ENCODE data around the gene SEMA4C.

Gene SEMA4C, protein sequence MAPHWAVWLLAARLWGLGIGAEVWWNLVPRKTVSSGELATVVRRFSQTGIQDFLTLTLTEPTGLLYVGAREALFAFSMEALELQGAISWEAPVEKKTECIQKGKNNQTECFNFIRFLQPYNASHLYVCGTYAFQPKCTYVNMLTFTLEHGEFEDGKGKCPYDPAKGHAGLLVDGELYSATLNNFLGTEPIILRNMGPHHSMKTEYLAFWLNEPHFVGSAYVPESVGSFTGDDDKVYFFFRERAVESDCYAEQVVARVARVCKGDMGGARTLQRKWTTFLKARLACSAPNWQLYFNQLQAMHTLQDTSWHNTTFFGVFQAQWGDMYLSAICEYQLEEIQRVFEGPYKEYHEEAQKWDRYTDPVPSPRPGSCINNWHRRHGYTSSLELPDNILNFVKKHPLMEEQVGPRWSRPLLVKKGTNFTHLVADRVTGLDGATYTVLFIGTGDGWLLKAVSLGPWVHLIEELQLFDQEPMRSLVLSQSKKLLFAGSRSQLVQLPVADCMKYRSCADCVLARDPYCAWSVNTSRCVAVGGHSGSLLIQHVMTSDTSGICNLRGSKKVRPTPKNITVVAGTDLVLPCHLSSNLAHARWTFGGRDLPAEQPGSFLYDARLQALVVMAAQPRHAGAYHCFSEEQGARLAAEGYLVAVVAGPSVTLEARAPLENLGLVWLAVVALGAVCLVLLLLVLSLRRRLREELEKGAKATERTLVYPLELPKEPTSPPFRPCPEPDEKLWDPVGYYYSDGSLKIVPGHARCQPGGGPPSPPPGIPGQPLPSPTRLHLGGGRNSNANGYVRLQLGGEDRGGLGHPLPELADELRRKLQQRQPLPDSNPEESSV

DNA sequence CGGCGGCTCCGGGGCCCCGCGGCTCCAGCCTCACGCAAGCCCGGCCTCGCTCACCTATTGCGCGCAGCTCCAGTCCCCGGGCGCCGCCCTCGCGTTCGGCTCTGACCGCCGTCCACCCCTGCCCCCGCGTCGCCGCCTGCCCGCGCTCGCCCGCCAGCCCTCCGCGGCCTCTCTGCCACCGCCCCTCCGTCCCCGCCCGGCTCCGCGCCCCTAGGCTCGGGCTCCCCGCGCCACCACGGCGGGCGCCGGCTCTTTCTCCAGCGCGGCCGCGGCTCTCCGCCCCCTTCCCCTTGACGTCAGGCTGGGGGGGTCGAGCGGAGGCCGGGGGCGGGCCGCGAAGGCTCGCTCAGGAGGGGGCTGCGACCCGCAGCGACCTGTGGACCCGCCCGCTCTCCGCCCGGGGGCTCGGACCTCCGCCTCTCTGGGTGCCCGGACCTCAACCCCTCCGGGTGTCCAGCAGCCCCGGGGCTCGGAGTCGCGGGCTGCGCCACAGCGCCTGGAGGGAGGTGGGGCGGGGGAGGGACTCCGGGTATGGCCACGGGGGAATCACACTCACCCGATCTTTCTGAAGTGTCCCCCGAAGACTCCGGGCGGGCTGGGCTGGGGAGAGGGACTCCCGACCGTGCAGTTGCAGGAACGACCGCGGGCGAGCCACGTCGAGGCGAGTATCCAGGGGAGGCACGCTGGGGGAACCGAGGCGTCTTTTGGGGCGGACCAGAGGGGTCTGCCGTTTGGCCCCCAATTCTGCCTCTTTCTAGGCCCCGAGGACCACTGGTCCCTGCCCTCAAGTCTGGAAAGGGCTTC, at the start of gene SEMA4C:
Gene SEMA4C (minus strand): TSS at position 259 of the 804 bp plus-strand sequence. CDS start 2,194 bp downstream, outside the sequence.
- no peak for DNase-seq (ENCODE audit: low spot score)

DNA sequence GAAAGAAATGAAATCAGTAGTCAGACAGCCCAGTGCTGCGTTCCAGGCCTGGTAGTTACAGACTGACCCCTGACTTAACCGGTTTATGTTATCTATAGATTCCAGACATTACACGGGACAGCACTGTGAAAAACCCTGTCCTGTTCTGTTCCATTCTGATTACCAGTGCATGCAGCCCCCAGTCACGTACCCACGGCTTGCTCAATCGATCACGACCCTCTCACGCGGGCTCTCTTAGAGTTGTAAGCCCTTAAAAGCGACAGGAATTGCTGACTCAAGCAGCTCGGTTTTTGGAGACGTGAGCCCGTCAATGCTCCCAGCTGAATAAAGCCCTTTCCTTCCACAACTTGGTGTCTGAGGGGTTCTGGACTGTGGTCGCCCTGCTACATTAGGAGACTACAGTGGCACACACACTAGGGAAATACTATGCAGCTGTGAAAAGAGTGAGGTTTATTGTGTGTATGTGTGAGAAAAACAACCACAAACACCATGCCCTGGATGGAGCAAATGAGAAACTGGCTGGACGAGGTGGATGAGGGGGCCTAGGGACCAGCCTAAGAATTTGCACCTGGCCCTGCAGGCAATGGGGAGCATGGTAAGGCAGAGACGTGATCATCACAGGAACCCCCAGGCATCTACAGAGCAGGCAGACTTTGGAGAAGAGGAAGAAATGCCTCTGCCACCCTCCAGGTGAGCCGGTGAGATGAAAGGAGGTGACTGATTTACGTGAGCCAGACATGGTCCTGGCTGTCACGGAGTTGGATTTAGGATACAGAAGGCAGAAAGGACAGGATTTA, 49.1 kb upstream of the SEMA4C start:
- DNase-seq (ENCODE audit: low spot score) = no peak

DNA sequence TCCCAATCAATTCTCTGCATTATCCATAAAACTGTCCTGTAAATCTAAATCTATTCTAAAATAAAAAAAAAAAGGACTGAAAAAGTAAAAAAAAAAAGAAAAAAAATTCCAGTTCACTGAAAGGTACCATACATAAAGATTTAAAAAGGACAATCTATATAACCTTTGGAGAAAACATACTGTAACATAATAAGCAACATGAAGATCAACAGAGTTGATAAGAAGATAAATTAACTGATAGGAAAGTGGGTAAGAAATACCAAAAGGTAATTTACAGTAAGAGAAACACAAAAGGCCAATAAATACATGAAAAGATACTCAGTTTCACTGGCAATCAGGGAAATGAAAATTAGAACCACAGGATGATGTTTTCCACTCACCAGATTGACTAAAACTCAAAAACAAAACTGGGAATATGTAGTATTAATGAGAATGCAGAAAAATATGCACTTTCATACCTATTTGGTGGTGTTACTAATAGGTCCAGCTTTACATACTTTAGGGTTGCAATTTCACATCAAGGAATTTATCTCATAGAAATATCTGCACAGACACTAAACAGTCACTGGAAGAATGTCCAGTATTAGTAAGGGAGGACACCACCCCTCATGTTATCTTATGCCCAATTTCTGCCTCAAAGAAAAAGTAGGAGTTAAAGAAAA, 48.3 kb upstream of the SEMA4C start:
- DNase-seq (ENCODE audit: low spot score) = no peak

DNA sequence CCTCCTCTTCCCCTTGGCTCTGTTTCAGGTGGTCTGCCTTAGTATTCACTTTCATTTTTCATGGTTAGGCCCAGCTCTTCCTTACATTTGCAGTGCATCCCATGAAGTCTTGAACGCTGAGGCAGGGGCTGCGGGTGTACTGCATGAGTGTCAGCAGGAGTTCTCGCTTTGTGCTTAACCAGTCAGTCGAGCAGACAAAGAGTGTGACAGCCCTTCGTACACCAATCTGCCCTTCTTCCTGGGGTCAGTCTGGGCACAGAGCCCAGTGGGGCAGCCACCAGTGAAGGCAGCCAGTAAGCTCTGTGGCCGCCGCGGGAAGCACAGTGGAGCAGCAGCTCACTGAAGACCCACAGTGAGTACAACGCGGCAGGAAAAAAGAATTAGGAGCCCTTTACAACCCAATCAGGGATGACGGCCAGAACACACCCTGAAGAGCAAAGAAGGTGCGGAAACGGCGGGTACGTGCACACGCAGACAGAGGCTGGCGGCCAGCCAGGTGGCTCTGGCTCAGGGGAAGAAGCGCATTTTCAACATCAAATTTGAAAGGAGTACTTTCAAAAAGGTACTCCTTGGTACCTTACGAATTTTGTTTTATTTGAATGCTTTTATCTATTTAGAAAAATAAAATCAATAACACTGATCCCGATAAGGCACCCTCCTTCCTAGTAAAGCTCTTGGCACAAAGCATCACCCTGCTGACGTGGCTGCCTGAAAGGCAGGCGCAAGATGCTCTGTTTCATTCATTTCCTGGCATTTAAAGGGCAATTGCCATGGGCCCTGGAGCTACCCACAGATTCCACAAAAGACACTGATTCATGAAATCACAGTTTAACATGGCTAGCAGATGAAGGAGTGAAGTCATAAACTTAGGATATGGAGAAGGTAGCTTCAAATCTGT, 47.0 kb upstream of the SEMA4C start:
- DNase-seq (ENCODE audit: low spot score) = no peak

DNA sequence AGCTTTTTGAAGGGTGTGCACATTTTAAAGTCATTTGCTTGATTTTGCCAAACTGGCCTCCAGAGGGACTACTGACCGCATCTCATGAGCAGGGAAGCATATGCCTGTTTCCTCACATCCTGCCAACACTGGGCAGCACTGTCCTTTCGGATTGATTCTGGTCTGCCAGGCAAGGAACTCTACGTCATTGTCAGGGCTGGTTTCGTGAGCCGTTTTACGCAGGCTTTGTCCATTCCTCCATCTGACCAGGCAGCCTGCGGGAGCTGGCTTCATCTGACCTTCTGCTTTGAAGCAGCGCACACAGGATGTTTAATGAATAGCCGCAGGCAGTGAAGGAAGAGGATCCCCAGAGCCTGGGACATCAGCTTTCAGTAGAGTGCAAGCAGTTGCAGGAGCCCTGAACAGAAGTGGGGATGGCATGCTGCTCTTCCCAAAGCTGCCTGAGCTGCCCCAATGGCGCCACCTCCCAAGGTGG, 46.3 kb upstream of the SEMA4C start:
- DNase-seq (ENCODE audit: low spot score) = no peak

DNA sequence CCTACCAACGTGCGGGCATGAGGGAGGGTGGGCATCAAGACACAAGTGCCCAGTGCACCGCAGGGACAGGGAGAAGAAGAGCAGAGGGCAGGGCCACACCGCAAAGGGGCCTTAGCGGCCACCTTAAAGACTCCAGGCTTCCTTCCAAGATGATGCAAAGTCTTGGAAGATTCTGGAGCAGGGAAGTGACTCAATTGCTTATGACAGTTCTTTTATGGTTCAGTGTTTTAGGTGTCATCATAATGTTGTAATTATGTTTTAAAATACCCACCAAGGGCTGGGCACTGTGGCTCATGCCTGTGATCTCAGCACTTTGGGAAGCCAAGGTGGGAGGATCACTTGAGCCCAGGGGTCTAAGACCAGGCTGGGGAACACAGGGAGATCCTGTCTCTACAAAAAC, 44.5 kb upstream of the SEMA4C start:
- no peak for DNase-seq (ENCODE audit: low spot score)

DNA sequence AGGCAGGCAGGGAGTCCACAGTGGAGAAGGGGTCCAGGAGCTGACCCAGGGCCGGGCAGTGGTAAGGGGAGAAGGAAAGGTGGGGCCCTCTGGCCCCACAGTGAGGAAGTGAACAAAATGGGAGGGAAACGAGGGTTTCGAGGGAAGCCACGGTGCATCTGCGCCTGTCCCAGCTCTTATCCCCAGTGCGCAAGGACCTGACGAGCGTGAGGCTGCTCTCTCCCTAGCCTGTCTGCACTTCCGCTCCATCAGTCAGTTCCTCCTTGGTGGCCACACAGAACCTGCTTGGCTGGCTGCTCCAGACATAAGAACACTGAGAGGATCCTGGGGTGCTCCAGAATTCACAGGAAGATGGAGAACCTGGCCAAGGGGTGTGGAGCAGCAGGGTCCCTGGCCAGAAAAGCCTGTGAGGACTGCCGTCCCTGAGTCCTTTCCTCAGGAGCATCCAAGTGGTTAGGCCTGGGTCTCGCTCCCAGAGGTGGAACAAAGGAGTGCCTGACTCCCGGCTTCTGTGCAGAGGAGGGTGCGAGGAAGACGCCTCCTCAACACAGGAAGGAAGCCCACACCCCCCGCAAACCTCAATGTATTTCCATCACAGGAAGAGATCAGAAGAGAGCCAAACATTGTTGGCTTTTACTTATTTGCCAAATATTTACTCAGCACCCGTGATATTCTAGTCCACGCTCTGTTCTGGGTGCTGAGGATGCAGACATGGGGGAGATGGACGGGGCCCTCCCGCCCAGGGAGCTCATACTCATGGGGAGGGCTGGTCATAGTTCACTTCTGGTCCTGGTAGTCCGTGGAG, 43.7 kb upstream of the SEMA4C start:
- no peak for DNase-seq (ENCODE audit: low spot score)

DNA sequence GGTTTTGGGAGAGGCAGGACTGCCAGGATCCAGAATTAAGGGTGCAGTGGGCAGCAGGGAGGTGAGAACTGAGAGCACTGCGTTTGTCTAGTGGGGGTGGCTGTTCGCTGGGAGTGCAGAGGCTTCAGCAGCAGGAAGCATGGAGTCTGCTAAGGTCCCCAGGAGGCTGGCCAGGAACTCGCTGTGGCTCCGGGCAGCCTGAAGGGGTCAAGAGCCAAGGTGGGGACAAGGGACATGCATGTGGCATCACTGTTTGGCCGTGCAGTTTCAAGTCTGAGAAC, 43.2 kb upstream of the SEMA4C start:
- DNase-seq (ENCODE audit: low spot score) = no peak

DNA sequence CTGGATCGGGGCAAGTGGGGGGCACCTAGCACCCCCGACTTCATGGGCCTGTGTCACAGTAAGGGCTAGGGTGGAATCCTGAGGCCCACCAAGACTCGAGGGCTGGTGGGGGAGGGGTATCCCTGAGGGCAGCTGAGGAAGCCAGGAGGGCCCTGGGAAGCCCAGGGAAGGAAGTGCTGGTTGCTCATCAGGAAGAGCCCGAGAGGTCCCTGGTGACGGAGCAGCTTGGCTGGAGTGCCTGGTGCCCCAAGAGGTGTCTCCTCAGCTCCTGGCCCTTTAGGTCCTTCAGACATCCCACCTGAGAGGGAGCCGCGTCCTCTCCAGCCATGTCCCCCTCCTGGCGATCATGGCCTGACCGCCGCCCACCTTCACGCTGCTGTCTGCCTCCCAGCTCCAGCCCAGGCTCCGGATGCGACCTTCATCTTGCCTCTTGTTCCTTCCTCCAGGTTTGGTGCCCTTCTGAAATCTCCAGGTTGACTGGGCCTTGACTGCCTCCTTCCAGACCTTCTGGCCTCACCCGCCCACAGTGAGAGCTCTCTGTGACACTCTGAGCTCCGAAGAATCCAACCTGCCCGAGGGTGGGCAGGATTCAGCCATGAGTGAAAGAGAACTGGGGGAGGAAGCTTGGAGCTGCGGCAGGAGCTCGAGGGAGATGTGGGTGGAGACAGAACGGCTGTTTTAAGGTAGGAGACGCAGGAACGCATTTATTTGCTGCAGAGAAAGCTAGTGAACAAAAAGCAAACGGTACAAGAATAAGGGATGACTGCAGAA, 42.7 kb upstream of the SEMA4C start:
- no peak for DNase-seq (ENCODE audit: low spot score)

DNA sequence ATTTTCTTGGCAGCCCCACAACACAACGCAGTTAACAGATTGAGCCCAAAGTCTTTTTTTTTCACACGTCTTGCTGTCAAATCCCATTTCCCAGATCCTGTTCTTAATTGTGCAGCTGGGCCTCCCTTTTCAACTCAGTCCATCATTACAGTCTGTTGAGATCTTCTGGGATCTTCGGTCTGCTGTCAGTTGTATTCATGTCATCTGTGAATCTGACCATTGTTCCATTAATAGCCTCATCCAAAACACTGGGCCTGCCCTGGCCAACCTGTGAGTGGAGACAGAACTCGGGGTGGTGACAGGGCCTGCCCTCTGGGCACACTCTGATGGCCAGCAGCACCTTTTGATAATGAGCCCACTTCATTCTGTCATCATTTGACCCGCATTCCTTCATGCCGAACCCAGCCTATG, 39.7 kb upstream of the SEMA4C start:
- no peak for DNase-seq (ENCODE audit: low spot score)

DNA sequence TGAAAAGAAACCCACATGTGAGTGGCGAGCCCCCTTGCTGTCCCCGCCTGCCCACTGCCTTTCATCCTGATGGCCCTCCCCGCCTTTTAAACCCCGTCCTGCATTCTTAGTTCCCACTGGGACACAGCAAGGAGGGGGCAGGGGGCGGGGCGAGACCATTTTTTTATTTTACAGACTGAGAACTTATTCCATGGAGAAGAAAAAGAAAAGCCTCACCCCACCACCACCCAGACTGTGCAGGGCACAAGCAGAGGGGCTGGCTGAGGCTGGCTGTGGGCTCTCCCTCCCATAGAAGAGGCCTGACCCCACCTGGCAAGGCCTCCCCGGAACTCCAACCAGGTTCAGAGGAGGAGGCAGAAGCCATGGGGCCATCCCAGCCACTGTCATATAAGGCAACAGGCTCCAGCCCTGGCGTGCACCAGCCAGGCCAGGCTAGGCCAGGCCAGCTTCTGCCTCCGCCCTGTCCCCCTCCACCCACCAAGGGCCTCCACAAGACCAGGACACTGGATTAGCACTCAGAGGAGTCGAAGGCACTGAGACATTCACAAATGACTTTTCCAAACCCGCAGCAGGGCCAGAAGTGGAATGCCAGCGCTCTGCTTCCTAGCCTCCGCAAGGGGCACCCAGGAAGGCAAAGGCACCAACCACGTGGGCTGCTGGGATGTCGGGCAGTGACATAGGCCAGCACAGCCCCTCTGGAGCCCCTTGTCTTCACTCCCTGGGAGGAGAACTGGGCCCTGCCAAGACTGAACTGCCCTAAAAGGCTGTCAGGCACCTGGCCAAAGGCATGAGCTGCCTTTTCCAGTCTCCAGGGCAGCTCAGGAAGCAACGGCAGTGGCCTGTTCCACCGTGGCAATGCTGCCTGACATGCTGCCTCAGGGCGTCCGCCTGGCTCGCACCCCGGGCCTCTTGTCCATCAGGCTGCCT, 37.5 kb upstream of the SEMA4C start:
- no peak for DNase-seq (ENCODE audit: low spot score)

DNA sequence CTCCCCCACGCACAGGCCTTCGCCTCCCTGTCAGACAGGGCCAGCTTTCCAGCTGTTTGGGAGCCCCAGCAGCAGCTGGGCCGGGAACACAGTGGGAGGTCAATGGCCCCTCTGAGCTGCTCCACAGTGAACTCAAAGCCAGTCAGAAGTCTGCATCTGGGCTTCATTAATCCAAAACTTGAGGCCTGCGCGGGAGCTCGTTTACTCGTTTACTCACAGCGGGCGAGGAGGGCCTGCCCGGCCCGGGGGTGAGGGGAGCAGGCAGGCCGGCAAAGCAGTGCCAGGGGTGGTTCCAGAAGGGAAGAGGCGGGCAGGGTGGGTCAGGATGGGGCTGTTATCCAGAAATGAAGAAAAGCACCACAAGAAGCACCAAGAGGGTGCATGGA, 36.8 kb upstream of the SEMA4C start:
- no peak for DNase-seq (ENCODE audit: low spot score)

DNA sequence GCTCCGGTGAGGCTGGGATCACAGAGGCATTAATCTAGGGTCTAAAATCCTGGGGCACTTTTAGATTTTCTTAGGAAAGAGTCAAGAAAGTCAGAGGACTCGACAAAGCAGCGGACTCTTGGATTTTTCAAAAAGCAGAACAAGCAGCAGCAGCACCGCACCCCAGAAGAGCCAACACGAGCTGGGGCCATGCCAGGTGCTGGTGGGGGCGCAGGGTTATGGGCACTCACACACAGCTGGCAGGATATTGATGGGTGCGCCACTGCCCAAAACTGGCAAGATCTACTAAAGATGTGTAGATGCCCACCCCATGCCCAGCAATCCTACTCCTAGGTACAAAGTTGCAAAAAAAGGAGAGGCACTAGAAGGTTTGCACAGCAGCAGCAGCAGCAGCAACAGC, 33.9 kb upstream of the SEMA4C start:
- DNase-seq (ENCODE audit: low spot score) = no peak

DNA sequence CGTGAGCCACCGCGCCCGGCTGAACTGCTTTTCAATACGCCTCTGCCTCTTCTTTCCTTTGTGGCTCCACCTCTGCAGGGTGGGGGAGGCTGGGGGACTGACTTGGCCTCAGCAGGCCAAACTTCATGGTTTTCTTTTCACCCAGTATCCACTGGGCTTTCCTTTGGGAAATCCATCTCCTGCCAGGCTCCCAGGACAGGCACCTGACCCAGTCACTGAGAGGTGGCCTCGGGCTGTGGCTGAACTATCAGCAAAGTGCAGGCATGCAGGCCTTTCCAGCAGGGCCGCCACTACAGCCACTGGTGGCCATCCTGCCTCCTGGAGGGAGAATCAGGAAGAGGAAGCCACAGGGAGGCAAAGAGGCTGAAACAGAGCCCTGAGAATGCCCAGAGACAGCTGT, 33.4 kb upstream of the SEMA4C start:
- DNase-seq (ENCODE audit: low spot score) = no peak

DNA sequence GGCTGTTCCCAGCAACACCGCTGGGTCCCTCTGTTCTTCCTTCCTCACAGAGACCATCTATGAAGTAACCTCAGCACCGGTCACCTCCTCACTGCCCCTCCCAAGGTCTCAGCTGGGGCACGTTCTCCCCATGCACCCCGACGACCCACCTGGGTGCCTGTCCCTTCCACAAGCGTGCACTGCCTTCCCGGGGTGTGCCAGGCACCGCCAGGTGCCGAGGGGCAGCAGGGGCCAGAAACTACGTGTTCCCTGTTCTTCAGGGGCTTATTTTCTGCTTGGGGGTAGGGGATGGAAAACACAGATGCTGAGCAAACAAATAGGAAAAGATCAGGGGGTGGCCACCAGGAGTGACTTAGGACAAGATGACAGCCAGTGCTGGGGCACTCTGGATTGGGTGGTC, 30.4 kb upstream of the SEMA4C start:
- no peak for DNase-seq (ENCODE audit: low spot score)

DNA sequence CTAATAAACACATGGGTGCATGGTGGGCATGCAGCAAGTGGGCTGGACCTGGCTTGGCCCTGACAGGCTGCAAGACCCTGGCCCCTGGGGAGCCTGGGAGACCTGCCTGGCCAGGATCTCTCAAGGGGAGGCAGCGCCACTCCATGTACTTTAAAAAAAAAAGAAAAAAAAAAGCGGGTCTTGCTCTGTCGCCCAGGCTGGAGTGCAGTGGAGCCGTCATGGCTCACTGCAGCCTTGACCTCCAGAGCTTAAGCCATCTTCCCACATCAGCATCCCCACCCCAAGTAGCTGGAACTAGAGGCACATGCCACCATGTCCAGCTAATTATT, 29.5 kb upstream of the SEMA4C start:
- DNase-seq (ENCODE audit: low spot score) = no peak

DNA sequence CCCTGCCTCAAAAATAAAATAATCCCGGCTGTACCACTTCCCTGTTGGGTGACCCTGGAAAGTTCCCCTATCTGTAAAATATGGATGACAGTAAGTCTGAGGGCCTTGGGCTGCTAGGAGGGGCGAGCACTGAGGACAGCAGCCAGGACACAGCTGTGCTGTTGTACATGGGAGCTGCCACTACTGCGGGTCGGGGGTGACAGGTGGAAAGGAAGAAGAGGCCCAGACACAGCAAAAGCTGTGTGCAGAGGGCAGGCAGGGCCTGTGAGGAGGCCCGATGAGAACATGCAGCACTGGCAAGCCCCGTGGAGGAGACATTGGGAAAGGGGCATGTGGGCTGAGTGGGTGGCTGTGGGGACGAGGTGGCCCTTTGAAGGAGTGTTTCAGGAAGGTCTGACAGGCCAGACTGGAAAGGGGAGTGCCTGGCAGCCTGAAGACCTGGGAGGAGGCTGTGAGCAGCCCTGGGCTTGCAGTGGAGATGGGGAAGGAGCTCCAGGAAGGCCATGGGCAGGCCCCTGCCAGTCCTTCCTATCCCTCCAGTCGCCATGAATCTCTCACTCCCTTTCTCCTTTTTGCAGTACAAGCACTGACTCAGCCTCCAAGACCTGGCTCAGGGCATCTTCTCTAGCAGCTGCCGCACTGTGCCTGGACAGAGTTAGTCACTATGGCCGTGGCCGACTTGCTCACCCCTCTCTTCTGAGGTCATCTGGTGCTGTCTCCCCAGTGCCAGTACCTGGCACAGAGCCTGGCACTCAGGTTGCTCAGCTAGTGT, 28.9 kb upstream of the SEMA4C start:
- DNase-seq (ENCODE audit: low spot score) = no peak

Measured in hematopoietic multipotent progenitor cell treated with erythropoietin and hydrocortisone succinate and interleukin-3 and kit ligand, for 15 days (in vitro differentiated cells).